ENCODE measurements around the gene SCARB2.
A peak's percentile ranks its signal among the peaks of the same experiment; 100 is the strongest.

DNA sequence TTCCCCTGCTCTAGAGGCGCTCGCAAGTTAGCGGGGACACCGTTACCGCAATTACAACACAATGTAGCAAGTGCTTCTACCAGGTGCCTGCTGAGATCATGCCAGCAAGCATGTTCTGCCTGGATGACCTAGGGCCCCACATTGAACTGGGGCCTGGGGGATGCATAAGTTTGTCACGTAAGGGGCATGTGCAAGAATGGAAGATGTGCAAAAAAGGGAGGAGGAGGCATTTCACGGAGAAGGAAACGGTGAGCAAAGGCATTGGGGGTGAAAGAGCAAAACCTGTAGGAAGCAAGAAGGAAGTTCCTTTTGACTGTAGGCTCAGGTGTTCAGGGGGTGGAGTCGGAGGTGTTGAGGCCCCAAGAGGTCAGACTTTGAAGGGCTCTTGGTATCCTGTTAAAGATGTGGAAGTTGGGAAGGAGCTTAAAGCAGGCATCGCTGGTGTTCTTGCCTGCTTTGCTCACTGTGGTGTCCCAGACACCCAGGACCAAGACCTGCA is 602 bp upstream of the SCARB2 start:
- TF ChIP-seq, protein P1, sequence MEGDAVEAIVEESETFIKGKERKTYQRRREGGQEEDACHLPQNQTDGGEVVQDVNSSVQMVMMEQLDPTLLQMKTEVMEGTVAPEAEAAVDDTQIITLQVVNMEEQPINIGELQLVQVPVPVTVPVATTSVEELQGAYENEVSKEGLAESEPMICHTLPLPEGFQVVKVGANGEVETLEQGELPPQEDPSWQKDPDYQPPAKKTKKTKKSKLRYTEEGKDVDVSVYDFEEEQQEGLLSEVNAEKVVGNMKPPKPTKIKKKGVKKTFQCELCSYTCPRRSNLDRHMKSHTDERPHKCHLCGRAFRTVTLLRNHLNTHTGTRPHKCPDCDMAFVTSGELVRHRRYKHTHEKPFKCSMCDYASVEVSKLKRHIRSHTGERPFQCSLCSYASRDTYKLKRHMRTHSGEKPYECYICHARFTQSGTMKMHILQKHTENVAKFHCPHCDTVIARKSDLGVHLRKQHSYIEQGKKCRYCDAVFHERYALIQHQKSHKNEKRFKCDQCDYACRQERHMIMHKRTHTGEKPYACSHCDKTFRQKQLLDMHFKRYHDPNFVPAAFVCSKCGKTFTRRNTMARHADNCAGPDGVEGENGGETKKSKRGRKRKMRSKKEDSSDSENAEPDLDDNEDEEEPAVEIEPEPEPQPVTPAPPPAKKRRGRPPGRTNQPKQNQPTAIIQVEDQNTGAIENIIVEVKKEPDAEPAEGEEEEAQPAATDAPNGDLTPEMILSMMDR (conservative IDR thresholded peaks at IDR 0.05; ENCODE audit: low read length), result peak; percentile 1; the same call in 1 of the 2 replicates
- TF ChIP-seq EZH2phosphoT487 (IDR thresholded peaks at IDR 0.05; ENCODE audit: borderline replicate concordance), result no peak

Measured in Loucy (cell line).